ENCODE results near the gene HSP90AB1.
A peak's percentile ranks its signal among the peaks of the same experiment; 100 is the strongest.

The HSP90AB1 gene

DNA sequence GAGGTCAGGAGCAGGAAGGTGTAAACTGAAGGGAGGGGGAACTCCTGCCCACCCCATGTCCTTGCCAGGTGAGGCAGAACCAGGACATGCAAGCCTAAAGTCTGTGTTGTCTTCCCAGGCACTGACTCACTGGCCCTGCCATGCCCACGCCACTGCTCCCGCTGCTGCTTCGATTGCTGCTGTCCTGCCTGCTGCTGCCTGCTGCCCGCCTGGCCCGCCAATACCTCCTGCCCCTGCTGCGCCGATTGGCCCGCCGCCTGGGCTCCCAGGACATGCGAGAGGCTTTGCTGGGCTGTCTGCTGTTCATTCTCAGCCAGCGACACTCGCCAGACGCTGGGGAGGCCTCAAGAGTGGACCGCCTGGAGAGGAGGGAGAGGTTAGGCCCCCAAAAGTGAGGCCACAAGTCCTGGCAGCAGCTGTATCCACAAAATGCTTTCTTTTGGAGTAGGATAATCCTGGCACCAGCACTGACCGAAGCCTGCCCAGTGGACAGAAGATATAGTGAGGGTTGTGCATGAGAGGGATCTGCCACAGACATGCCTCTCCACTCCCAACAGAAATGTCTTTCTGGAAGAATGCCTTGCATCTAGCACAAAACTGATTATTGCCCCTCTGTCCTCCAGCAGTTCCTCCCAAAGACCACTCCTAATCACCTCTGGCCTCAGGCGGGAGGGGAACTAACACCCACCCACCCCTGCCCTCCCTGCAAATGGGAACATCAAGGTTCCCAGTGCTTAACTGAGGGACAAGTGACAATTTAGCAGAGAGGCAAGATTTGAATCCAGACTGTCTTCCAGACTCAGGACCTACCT is 29.4 kb upstream of the HSP90AB1 start:
- no peak for TF ChIP-seq GATA1 (IDR thresholded peaks at IDR 0.05; ENCODE audit: low read depth, low read length)
- TF ChIP-seq POLR2A (IDR thresholded peaks at IDR 0.05; ENCODE audit: low read length), result no peak
- DNase-seq, result no peak

- peak; percentile 71 to 73 for DNase-seq
These were observed 27.7 kb upstream of the HSP90AB1 start for GRCh38 chr6:44219053-44219814.

DNA sequence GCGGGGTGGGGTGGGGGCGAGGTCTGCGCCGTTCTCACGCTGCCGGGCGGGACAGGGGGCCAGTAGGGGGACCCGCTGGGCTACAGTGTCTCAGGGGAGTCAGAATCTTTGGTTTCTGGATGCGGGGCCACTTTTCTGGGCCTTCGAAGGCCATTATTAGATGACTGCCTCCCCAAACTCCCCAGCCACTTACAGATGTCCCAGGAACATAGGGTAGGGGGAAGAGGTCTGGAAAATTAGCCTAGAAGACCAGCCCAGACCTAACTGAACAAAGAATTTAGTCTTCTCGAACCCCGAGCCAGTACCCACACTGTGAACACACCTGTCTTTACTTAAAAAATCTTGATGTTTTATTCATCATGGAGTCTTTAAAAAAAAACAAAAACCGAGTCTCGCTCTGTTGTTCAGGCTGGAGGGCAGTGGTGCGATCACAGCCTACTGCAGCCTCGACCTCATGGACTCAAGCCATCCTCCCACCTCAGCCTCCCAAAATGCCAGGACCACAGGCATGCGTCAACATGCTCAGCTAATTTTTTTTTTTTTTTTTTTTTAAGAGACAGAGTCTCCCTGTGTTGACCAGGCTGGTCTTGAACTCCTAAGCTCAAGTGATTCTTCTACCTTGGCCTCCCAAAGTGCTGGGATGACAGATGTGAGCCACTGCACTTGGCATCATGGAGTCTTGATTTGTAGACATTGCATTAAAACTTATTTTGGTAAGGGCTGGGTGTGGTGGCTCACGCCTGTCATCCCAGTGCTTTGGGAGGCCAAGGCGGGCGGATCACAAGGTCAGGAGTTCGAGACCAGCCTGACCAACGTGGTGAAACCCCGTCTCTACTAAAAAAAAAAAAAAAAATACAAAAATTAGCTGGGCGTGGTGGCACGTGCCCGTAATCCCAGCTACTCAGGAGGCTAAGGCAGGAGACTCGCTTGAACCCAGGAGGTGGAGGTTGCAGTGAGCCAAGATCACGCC is 26.8 kb upstream of the HSP90AB1 start:
- no peak for TF ChIP-seq GATA1 (IDR thresholded peaks at IDR 0.05; ENCODE audit: low read depth, low read length)
- no peak for TF ChIP-seq POLR2A (IDR thresholded peaks at IDR 0.05; ENCODE audit: low read length)
- no peak for DNase-seq

More at GRCh38 chr6:44219053-44219814, 27.7 kb upstream of the HSP90AB1 start:
- TF ChIP-seq POLR2A (IDR thresholded peaks at IDR 0.05; ENCODE audit: low read length) (no peak), GATA1 (IDR thresholded peaks at IDR 0.05; ENCODE audit: low read depth, low read length) (no peak)

DNA sequence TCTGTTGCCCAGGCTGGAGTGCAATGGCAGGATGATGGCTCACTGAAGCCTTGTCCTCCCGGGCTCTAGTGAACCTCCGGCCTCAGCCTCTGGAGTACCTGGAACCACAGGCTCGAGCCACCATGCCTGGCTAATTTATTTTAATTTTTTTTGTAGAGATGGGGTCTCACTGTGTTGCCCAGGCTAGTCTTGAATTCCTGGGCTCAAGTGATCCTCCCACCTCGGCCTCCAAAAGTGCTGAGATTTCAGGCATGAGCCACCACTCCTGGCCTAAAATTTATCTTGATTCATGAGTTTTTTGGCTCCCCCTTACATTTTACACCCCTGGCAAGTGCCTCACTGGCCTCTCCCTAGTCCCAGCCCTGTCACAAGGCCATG is 26.0 kb upstream of the HSP90AB1 start:
- TF ChIP-seq POLR2A (IDR thresholded peaks at IDR 0.05; ENCODE audit: low read length) (no peak), GATA1 (IDR thresholded peaks at IDR 0.05; ENCODE audit: low read depth, low read length) (no peak)
- DNase-seq, result no peak

GRCh38 chr6:44221291-44221960 is 25.5 kb upstream of the HSP90AB1 start:
- TF ChIP-seq POLR2A (IDR thresholded peaks at IDR 0.05; ENCODE audit: low read length), result no peak
- TF ChIP-seq GATA1 (IDR thresholded peaks at IDR 0.05; ENCODE audit: low read depth, low read length), result no peak
- peak; percentile 95 to 96 for DNase-seq

DNA sequence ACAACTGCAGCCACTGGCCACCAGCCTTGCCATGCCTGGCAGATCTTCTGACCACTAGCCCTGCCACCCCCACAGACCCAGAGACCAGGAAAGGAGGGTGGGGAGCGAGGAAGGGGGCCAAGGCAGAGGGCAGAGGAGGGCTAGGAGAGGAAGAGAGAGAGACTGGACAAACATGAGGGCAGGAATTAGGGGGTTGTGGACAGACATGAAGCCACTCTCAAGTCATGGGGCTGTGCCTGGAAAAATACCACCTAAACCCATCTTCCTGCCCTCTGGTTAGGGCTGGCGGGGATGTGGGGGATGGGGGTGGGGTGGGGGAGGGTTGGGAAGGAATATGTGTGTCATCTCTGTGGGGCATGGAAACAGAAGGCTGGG is 25.0 kb upstream of the HSP90AB1 start:
- no peak for DNase-seq
- TF ChIP-seq GATA1 (IDR thresholded peaks at IDR 0.05; ENCODE audit: low read depth, low read length), result no peak
- TF ChIP-seq POLR2A (IDR thresholded peaks at IDR 0.05; ENCODE audit: low read length), result no peak

DNA sequence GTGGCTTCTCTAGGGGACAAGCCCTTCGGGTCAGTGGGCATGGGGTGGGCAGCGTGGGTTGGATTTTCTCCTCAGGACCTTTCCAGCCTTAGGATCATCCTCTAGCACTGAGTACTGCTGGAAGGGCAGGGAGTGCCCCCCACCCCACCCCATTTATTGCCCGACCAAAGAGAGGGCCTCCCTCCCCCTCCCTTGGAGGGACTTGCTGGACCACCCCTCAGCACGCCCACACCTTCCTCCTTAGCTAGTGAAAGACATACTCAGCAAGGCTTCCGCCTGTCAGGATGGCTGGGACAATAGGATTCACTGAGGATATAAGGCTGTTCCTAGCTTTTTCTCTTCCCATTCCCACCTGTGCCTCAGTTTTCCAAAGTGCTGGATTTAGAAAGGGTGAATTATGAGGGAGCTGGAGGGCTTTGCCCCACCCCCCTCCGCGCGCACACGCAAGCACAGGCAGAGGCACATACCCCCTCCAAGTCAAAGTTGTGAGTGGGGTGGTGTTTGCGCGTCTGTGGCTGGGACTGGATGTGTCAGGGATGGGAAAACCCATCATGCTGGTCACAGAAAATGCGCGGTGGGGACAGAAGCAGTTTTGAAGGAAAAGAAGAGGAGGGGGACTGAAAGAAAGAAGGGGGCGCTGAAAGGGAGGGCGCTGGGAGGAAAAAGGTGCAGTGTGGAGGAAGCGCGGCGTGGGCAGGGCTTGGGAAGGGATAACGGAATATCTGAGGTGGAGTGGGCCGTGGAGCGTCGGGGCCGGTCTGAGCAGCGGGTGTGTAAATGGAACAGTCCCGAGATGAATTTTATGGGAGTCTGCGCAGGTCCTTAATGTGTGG is 24.2 kb upstream of the HSP90AB1 start:
- TF ChIP-seq GATA1 (IDR thresholded peaks at IDR 0.05; ENCODE audit: low read depth, low read length) (no peak), POLR2A (IDR thresholded peaks at IDR 0.05; ENCODE audit: low read length) (no peak)
- DNase-seq, result peak in 1 of 2 experiments; percentile 55

DNA sequence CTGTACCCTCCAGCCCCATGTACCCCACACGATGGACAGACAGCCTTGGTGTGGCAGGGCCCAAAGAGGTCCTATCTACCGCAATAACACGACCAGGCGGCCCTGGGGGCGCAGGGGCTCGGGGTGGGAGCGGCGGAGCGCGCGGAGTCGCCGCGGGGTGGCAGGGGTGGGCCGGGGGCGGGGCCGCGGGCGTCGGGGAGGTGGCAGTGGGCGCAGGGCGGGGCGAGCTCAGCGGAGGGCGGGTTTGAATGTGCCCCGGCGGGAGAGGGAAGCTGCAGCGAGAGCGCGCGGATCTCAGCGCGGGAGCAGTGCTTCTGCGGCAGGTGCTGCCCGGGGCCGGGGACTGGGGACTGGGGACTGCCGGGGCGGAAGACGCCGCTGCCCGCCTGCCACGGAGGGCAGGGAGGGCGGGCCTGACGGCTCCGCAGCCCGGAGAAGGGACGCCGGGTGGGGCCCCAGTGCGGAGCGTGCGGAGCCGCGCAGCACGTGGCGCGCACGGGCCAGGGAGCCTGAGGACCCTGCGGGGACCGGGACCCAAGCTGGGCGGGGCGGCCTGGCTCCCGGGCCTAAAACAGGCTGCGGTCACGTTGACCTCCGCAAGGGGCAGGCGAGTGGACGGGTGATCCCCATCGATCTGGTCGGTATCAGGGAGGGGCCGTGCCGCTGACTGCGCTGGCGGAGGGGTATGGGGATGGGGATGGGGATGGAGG is 23.4 kb upstream of the HSP90AB1 start, which contains the start of gene SLC29A1:
Gene SLC29A1 (plus strand): TSS at position 277 of the 710 bp plus-strand sequence. CDS start 3,719 bp downstream, outside the sequence.
- peak; percentile 51 for TF ChIP-seq POLR2A (IDR thresholded peaks at IDR 0.05; ENCODE audit: low read length)
- no peak for TF ChIP-seq GATA1 (IDR thresholded peaks at IDR 0.05; ENCODE audit: low read depth, low read length)

GRCh38 chr6:44224029-44224964 is 22.6 kb upstream of the HSP90AB1 start:
- DNase-seq, result peak; percentile 65 to 72
- no peak for TF ChIP-seq POLR2A (IDR thresholded peaks at IDR 0.05; ENCODE audit: low read length)

More for the DNA sequence above, 23.4 kb upstream of the HSP90AB1 start, which contains the start of gene SLC29A1:
- DNase-seq, result peak; percentile 84 to 87

- no peak for TF ChIP-seq POLR2A (IDR thresholded peaks at IDR 0.05; ENCODE audit: low read length)
- no peak for DNase-seq
These were observed 22.0 kb upstream of the HSP90AB1 start for GRCh38 chr6:44224965-44225305.

Data from erythroblast (primary cell).